ENCODE results near the gene LHFPL3. TPM values are rescaled to one million over a fixed set of nuclear protein-coding genes. Genes with fewer than 3 reads are reported as not detected.

LHFPL3 gene
- polyA plus RNA-seq, 1 donor from 2014 or later = 5.6 TPM

DNA sequence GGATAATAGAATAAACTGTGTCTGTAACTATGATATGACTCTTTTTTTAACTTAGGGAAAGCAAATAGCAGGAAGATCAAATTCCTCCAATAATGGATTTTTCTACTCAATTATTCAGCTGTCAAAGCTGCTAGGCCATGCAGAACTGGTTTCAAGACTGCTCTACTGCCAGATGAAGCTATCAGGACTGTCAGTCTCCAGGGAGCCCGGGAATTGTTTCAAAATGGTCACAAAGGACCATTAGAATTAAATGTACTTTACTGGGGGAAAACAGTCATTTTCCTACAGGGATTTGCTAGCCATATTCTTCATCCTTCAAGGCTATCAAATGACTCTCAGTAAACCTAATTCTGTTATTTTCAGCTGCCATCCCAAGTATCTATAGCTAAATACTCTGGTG, 276.3 kb downstream of the LHFPL3 start:
- Histone ChIP-seq H3K9me2 (ENCODE audit: insufficient read depth, low read length) (no peaks in the 10 kb centered on the region), H3K79me2 (replicated peaks; ENCODE audit: insufficient read depth, low read length) (no peaks in the 10 kb centered on the region), H4K20me1 (ENCODE audit: insufficient read depth) (no peaks in the 10 kb centered on the region), H3K9me3 (ENCODE audit: low read length) (no peaks in the 10 kb centered on the region), H3K27me3 (ENCODE audit: insufficient read depth, low read depth, low read length) (no peaks in the 10 kb centered on the region), H3K9ac (ENCODE audit: low read length) (no peak overlapping the region), H3F3A (ENCODE audit: insufficient read depth, low read length, poor library complexity, severe bottlenecking) (no peaks in the 10 kb centered on the region), H3K36me3 (ENCODE audit: insufficient read depth, low read length) (no peaks in the 10 kb centered on the region), H3K4me2 (ENCODE audit: low read length) (no peak overlapping the region), H3K4me3 (ENCODE audit: low read length) (no peak overlapping the region), H2AFZ (ENCODE audit: low read depth, low read length) (no peak overlapping the region), H3K27ac (ENCODE audit: low read length) (no peak overlapping the region)
- TF ChIP-seq POLR2AphosphoS5 (IDR thresholded peaks at IDR 0.05) = peak; percentile 18
- TF ChIP-seq, protein P1, sequence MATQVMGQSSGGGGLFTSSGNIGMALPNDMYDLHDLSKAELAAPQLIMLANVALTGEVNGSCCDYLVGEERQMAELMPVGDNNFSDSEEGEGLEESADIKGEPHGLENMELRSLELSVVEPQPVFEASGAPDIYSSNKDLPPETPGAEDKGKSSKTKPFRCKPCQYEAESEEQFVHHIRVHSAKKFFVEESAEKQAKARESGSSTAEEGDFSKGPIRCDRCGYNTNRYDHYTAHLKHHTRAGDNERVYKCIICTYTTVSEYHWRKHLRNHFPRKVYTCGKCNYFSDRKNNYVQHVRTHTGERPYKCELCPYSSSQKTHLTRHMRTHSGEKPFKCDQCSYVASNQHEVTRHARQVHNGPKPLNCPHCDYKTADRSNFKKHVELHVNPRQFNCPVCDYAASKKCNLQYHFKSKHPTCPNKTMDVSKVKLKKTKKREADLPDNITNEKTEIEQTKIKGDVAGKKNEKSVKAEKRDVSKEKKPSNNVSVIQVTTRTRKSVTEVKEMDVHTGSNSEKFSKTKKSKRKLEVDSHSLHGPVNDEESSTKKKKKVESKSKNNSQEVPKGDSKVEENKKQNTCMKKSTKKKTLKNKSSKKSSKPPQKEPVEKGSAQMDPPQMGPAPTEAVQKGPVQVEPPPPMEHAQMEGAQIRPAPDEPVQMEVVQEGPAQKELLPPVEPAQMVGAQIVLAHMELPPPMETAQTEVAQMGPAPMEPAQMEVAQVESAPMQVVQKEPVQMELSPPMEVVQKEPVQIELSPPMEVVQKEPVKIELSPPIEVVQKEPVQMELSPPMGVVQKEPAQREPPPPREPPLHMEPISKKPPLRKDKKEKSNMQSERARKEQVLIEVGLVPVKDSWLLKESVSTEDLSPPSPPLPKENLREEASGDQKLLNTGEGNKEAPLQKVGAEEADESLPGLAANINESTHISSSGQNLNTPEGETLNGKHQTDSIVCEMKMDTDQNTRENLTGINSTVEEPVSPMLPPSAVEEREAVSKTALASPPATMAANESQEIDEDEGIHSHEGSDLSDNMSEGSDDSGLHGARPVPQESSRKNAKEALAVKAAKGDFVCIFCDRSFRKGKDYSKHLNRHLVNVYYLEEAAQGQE (IDR thresholded peaks at IDR 0.05; ENCODE audit: borderline replicate concordance) = no peak

DNA sequence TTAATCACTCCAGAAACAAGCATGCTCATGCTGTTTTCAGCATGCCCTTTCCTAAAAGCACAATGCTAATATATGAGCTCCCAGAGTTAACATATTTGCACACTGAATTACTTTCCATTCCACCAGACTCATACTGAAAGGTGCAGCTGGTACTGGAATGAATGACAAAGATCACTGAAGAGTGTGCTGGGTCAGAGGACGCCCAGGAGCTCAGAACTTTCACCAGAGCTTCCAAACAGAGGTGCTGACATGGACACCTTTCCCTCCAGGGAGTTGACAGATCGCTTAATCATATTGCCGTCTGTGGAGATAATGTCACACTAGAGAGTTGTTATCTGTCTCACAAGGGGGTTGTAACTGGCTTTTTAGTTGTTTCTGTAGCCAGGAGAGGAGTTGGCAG, 292.9 kb downstream of the LHFPL3 start:
- TF ChIP-seq POLR2AphosphoS5 (IDR thresholded peaks at IDR 0.05) (no peak), RAD21 (conservative IDR thresholded peaks at IDR 0.05) (no peak), MXI1 (conservative IDR thresholded peaks at IDR 0.05; ENCODE audit: poor library complexity, severe bottlenecking) (no peak)
- Histone ChIP-seq H4K20me1 (ENCODE audit: insufficient read depth) (no peaks in the 10 kb centered on the region), H3K79me2 (replicated peaks; ENCODE audit: insufficient read depth, low read length) (no peaks in the 10 kb centered on the region), H3K4me3 (ENCODE audit: low read length) (no peak overlapping the region), H3K27ac (ENCODE audit: low read length) (no peak overlapping the region), H3K4me2 (ENCODE audit: low read length) (no peak overlapping the region), H3K9ac (ENCODE audit: low read length) (no peak overlapping the region), H3K27me3 (ENCODE audit: insufficient read depth, low read depth, low read length) (no peaks in the 10 kb centered on the region), H3K9me2 (ENCODE audit: insufficient read depth, low read length) (no peaks in the 10 kb centered on the region), H3K36me3 (ENCODE audit: insufficient read depth, low read length) (no peaks in the 10 kb centered on the region), H3K9me3 (ENCODE audit: low read length) (no peaks in the 10 kb centered on the region), H3F3A (ENCODE audit: insufficient read depth, low read length, poor library complexity, severe bottlenecking) (no peaks in the 10 kb centered on the region), H2AFZ (ENCODE audit: low read depth, low read length) (no peak overlapping the region)

DNA sequence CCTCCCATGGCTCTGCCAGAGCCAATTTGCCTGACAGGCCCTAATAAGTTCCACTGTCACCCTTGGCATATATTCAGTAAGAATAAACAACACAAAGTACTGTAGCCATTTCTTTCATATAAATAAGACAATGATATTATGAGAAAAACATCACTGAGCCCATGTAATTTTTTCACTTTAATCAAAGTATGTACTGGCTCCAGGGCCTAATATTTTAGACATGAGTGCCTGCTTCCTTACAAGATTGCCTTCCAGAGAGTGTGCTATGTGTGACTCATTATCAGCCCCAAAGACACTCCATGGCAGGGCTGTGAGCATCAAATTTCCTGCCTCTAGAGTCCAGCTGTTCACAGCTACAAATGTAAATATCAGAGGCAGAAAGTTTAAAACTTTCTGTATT, 297.6 kb downstream of the LHFPL3 start:
- Histone ChIP-seq H3K9me3 (ENCODE audit: low read length) (no peaks in the 10 kb centered on the region), H3K9me2 (ENCODE audit: insufficient read depth, low read length) (no peaks in the 10 kb centered on the region), H3K4me2 (ENCODE audit: low read length) (no peak overlapping the region), H2AFZ (ENCODE audit: low read depth, low read length) (no peak overlapping the region), H3K79me2 (replicated peaks; ENCODE audit: insufficient read depth, low read length) (no peaks in the 10 kb centered on the region), H3K27me3 (ENCODE audit: insufficient read depth, low read depth, low read length) (no peaks in the 10 kb centered on the region), H3K4me3 (ENCODE audit: low read length) (no peak overlapping the region), H3K9ac (ENCODE audit: low read length) (no peak overlapping the region), H4K20me1 (ENCODE audit: insufficient read depth) (no peaks in the 10 kb centered on the region), H3K36me3 (ENCODE audit: insufficient read depth, low read length) (no peaks in the 10 kb centered on the region), H3F3A (ENCODE audit: insufficient read depth, low read length, poor library complexity, severe bottlenecking) (no peaks in the 10 kb centered on the region), H3K27ac (ENCODE audit: low read length) (no peak overlapping the region)
- TF ChIP-seq SMC3 (conservative IDR thresholded peaks at IDR 0.05; ENCODE audit: poor library complexity) (no peak), RAD21 (conservative IDR thresholded peaks at IDR 0.05) (no peak), MXI1 (conservative IDR thresholded peaks at IDR 0.05; ENCODE audit: poor library complexity, severe bottlenecking) (no peak), POLR2AphosphoS5 (IDR thresholded peaks at IDR 0.05) (no peak), EP300 (conservative IDR thresholded peaks at IDR 0.05; ENCODE audit: poor library complexity, severe bottlenecking) (no peak), TAF1 (IDR thresholded peaks at IDR 0.05; ENCODE audit: low read depth) (no peak), EZH2 (IDR thresholded peaks at IDR 0.05; ENCODE audit: borderline replicate concordance, insufficient read depth, low read length, poor library complexity, severe bottlenecking) (no peak)
- TF ChIP-seq, protein P2, sequence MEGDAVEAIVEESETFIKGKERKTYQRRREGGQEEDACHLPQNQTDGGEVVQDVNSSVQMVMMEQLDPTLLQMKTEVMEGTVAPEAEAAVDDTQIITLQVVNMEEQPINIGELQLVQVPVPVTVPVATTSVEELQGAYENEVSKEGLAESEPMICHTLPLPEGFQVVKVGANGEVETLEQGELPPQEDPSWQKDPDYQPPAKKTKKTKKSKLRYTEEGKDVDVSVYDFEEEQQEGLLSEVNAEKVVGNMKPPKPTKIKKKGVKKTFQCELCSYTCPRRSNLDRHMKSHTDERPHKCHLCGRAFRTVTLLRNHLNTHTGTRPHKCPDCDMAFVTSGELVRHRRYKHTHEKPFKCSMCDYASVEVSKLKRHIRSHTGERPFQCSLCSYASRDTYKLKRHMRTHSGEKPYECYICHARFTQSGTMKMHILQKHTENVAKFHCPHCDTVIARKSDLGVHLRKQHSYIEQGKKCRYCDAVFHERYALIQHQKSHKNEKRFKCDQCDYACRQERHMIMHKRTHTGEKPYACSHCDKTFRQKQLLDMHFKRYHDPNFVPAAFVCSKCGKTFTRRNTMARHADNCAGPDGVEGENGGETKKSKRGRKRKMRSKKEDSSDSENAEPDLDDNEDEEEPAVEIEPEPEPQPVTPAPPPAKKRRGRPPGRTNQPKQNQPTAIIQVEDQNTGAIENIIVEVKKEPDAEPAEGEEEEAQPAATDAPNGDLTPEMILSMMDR (IDR thresholded peaks at IDR 0.05; ENCODE audit: poor library complexity, severe bottlenecking) = no peak
- TF ChIP-seq, protein P1 (IDR thresholded peaks at IDR 0.05; ENCODE audit: borderline replicate concordance) = no peak
